HG03139 (cell line): ENCODE measurements around the gene CTNND2.
"Not testable (repeated sequence)": the region's sequence is repeated elsewhere in the genome, so short reads cannot be mapped to it uniquely, and the experiment has no call there.

ENCODE experiments used
- ATAC-seq: cut with Tn5 transposase; IDR thresholded peaks from one replicate; pipeline ENCODE4 v1.9.1; 2021; ENCODE audit not compliant: unreplicated experiment

Gene CTNND2

DNA sequence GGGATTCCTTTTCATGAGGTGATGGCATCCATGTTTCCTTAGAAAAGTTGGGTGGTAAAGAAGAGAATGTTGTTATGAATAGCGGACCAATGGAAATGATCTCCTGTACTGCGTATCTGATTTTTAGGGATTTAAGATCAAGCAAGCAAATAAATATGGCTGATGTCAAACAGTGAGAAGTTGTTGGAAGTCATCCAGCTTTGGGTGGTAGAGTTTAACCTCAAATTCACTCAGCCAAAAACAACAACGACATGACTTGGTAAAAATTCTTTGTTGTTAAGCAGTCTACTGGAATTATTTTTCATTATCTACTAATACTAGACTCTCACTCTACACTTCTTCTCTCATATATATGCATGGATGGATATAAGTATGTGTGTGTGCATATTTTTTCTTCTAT, 426.5 kb downstream of the CTNND2 start:
- no peak for ATAC-seq

DNA sequence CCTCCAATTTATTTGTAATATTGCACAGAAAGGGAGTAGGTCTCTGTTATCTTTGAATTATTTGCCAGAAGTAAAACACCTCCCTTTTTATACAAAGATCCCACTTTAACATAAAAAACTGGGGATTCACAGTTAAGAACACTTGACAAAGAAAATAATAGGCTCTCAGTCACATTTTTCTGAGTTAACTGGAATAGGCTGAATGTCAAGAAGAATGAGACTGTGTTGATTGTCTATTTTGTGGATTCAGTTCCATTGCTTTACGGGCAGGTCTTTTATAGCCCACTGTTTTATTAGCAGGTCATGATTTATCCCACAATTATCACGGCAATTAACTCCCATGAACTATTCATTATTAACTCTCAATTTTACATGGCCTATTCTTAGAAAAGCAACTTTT, 427.4 kb downstream of the CTNND2 start:
- no peak for ATAC-seq

DNA sequence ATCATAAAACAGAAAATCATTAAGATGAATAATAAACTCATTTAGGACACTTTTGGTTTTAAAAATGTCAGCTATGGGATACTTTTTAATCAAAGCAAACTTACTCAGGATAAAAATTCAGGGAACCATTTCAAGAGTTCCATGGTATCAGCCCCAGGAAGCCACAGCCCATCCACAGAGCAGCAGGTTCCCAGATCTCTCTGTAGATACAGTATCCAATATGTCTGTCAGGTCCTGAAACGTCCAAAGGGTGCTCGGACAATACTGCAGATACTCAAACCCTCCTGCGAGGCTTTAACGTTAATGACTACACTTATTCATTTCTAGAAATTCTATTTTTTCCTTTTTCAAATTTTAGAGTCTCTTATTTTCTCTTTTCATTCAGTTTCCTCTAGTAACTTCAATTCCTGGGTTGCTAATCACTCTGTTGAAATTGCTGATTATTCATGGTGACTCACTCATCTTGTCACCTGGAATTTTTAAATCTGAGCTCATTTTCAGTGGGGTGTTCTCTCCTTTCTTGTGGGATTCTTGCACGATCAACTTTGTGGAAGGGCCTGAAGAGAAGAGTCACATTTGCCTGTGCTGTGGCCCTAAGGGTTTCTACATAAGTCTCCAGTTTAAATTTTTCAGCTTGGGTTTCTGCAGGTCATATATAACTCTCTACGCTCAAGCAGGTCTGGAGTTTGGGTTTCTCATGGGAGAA, 435.8 kb downstream of the CTNND2 start:
- no peak for ATAC-seq

DNA sequence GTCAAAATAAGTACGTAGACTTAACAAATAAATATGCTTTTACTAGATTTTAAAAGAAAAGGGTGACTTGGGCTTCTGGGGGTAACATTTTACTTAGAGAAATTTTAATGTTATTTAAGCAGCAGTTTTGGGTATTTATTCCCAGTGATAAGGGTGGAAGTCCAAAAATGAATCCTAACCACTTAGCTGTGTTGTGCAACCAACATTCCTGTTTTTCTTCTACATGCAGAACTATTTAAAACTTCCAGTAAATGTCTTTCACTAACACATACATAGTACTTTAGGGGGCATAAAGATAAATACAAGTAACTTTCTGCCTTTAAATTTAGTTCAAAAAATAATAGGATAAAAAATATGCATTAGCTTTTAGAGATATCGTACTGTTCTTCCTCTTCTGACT, 436.7 kb downstream of the CTNND2 start:
- no peak for ATAC-seq

DNA sequence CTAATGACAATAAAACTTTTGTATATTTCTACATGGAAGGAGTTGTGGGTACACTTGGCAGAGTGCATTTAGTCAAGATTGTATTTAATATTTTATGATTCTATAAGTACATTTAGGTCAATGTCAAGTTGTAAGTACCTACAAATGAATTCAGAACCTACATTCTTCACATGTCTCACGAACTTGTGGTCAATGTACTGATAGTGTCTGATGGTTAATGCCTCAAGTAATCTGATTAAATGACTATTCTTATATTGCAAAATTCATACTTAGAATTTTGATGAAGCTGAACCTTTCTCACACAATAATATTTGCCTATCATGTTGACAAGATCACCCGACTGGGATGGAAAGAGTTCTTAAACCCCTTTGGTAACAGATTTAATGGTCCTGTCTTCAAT, 444.5 kb downstream of the CTNND2 start:
- ATAC-seq: no peak

DNA sequence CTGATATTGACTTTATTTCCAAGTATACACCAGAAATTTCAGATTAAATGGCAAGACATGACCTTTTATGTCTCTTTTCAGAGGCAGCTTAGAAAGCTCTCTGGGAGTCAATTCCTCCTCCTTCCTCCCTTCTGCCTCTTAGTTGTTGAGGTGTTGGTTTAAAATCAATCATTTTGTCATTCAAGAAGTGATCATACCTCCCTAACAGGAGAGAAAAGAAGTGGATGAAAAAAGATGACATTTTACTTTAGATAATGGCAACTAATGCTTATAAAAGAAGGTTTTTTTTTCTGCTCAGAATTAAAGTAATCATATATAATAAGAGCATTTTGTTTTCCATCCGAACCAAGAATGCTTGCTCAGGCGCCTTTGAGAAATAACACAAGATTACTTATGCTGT, 448.7 kb downstream of the CTNND2 start:
- no peak for ATAC-seq

DNA sequence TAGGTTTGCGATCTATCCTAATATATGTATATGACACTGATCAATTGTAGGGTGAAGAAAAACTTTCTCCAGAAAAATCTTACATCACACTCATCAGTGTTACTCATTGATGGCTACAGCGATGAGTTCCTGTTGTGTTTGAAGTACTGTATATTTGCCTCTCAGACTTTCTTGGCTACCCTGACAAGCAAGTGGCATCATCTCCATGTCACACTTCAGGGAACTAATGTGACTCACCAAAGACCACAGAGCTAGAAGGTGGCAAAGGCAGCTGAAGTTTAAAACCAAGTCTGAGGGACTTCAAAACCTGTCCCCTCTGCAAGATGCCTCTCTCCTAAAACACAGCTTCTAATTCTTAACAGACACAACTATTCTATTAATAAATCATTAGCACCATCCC, 451.4 kb downstream of the CTNND2 start:
- no peak for ATAC-seq

DNA sequence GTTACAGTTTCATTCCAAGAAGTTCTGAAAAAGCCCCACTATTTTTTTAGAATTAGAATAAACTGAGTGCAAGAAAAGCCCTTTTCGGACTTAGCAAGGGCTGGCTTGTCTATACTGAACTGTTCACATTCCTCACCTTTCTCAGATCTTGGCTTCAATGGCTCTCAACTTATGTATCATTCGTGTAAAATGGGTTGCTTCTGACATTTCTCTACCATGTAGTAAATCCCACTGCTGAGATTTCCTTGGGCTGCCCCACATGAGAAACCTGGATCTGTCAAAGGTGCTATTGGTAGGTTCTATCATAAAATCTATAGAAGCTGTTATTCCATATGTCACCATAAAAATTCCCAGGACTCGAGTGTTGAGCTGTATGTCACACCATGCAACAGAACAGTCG, 454.3 kb downstream of the CTNND2 start:
- no peak for ATAC-seq

DNA sequence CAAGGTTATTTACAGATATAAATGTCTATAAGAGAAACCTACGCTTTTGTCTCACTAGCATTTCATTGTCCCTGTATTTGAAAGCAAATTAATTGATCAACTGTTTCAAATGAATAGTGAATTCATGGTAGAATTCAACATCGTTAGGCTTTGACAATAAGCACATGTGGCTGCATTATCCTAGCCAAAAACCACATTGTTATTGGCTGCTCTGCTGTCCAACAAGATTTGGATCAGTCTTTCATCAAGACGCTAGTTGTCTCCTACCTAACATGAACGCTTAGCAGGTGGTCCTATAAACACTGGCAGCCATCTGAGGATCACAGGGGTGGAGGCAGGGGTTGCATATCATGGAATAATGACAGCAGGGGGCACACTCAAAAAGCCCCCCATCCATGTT, 455.0 kb downstream of the CTNND2 start:
- no peak for ATAC-seq

DNA sequence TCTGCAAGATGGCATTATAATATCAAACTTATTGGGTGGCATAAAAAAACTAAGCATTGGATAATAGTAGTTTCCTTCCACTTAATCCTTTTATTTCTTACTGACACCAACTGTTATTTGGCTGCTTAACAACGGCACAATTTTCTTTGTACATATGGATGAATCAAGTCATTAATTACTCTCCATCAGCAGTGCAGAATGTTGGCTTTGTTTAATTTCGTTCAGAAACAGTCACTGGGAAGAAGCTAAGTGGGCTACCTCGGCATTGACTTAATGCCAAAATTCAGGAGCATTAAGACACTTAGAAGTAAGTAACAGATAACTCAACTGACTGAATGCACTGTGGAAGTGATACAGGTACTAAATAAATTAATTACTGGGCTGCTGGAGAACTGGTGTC, 460.4 kb downstream of the CTNND2 start:
- no peak for ATAC-seq

DNA sequence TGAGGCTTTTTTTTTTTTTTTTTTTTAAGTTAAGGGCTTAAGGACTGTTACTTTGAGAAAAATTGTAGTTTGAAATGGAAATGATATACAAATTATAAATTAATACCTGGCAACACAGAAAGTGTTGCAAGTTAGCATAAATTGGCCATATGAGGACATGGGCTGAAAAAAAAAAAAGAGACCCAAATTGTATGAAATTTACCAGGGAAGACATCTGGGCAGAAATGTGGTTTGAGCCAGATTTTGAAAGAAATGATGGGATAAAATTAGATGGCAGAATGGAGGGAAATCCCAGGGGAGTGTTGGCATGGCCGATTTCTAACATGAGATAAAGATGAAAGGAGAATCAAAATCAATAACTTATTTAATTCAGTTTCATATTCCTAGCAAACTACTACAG, 472.1 kb downstream of the CTNND2 start:
- no peak for ATAC-seq

DNA sequence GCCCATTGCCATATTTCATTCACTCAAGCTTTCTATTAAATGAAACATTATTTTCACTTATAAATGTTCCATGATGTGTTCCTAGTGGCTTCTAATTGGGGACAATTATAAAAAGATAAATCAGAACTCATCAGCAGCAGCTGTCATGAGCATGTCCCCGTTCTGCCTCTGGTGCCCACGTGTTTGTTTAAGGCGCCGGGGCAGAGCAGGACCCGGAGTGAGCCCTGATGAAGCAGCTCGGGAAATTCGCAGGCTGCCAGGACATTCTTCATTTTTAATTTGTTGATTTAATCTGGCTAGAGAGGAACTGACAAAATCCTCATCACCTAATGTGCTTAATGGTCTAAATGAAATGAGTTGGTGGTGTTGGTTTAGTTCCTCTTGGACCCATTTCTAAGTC, 475.0 kb downstream of the CTNND2 start:
- no peak for ATAC-seq

DNA sequence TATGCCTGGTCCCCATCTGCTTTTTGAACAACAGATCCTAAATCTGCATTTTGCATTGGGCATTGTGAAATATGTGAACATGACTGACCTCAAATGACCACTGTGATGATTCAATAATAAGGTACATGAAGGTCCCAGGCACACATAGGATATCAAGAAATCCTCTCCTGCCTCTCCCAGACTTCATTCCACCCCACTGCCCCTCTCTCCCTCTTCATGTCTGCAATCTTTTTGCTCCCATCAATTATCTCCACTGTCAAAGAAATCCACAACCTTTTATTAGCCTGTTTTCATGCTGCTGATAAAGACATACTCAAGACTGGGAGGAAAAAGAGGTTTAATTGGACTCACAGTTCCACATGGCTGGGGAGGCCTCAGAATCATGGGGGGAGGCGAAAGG, 476.7 kb downstream of the CTNND2 start:
- no peak for ATAC-seq

DNA sequence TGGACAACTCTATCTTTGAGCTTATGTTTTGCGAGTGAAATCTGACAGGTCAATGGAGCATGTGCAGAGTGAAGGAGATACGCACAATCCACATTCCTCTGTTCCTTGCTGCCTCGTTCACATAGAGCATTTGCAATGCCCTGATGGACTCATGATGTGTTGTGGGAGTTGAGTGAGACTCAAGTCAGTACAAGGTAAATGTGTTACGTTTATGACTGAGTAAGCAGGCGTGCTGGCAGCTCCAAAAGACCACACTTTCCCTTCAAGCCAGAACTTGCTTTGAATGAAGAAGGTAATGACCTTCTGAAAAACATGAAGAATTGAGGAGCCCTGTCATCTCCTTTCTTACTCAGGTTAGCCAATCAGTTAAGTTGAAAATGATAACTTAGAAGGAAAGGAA, 477.8 kb downstream of the CTNND2 start:
- no peak for ATAC-seq

DNA sequence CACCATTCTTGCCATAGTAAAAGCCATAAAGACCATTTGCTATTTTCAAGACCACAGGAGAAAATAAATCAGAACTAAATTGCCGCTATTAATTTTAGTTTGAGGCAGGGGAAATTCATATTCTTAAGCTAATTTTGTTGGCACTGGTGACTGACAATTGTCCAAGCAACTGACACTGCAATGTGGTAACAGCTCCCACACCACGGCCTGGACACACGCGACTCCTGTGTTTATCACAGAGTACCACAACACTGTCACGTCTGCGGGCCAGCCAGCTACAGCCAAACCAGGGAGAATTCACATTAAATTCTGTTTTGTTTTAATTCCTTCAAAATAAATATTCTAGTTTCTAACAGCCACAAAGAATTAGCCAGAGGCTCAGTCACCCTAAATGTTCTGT, 481.9 kb downstream of the CTNND2 start:
- no peak for ATAC-seq

DNA sequence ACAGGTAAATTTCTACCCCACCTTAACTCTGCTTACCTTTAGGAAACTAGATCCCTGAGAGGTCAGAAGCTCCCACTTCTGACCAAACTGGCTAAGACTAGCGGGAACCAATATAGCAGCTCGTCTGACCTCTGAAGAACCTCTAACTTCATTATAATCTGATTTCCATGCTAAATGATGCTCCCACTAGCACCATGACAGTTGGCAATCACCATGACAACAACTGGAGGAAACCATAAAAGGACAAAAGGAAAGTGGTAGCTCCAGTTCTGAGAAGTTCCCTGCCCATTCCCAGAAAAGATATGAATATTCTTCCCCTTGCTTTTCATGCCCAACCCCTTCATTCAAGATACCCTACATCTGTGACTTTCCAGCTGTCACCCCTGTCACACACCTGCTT, 483.3 kb downstream of the CTNND2 start:
- ATAC-seq: no peak

DNA sequence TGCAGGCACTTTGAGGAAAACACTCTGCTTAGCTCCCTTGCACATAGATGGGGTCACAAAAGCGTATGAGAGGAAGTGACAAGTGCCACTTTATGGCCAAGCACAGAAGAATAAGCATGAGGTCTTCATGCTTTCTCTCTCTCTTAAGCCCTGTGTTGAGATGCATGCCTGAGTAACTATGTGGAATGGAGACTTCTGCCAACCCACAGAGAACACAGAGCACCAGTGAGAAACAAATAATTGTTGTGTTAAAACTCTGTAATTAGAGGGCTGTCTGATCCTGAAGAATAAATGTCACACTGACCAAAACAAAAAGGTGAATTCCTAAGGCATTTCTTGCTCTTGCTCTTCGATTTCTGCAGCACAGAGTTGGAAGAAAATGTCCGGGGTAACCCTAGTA, 488.5 kb downstream of the CTNND2 start:
- no peak for ATAC-seq

DNA sequence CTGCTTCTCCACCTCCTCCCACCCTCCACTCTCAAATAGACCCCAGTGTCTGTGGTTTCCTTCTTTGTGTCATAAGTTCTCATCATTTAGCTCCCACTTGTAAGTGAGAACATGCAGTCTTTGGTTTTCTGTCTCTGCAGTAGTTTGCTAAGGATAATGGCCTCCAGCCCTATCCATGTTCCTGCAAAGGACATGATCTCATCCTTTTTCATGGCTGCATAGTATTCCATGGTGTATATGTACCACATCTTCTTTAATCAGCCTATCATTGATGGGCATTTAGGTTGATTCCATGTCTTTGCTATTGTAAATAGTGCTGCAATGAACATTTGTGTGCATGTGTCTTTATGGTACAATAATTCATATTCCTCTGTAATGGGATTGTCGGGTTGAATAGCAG, 489.5 kb downstream of the CTNND2 start:
- not testable (repeated sequence) for ATAC-seq

DNA sequence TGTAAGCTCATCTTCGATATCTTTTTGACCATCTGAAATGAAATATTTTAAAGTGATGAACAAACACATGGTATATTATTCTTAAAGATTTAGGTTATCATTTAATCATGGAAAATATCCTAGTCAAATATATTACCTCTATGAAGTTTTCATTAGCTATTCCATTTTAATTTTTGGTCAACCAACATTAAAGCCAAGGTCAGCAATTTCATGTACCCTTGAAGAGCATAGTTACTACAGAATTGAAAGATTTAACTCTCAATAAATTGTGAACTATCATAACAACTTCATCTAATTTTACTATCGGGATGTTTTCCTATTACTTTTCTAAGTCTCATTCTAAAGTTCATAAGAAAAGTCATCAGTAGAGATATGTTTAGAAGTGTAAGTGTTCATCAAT, 492.6 kb downstream of the CTNND2 start:
- no peak for ATAC-seq

DNA sequence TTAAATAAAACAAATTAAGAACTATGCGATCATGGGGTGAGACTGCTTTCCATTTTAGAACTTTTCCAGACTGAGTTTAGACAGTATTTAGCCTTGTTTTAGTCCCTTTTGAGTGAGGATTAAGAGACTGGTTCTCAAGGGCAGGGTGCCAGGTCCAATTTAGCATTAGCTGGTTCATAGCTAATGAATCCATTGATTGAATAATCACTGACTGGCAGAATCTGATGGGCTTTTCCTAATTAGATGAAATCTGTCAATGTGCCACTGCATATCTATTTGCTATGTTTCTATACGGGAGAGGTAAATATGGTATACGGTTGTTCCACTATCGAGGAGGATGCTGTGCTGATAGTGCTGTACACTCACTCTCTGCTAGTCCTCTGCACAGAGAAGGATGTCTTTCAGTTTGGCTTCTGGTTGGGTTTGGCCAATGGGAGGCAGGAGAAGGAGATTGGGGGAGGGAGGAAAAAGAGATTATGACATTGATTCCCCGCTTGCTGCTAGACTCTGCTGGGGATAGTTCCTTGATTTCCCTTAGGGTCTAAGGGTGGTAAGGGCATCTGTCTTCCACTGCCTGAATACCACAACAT, 496.6 kb downstream of the CTNND2 start:
- no peak for ATAC-seq

DNA sequence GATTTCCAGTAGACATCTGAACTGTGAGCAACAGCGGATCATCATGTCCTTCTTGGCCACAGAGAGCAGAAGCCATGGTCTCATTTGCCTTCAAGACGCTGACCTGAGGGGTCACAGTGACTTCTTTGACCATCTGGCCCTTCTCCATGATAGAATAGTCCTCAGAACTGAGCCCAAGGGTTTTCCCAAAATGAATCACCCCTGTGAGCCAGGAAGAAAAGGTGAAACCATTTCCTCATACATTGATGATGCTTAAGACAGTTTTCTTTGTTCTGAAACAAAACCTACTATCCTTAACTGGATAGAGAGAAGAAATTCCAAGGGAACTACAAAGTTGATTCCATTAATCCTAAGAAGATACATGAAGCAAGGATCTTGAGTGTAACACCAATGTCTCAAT, 503.9 kb downstream of the CTNND2 start:
- no peak for ATAC-seq

DNA sequence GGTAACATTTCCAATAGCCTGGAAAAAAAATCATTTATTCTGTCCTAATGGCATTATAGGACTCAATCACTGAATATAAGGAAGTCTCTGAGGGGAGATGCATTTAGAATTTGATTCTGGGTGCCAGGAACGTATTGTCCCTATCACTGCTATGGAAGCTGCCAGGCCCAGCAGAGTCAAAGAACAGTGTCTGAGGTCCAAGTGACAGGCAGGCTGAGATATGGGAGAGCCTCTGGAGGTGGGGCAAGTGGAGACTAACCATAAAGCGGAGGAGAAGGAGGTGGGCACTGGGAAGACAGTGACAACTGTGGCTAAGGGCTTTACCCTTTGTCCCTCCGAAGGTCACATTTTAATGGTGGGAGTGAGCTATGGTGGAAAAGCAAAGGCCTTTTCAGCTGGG, 505.5 kb downstream of the CTNND2 start:
- ATAC-seq: no peak

DNA sequence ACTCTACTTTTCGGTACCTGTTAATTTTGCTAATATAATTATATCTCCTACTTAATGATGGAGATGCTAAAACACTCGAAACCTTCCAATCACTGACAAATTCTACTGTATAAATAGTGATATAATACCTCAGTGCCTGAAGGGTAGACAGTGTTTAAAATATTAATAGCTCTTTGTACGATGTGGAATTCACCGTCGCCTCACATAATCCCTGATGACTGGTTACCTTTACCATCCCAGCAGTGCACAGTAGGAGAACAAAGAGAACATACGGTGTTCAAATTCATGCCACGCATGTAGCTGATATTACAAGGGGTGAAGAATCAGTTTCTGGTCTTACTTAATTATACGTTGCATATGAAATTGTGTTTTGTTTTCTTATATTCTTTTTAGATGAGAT, 506.7 kb downstream of the CTNND2 start:
- no peak for ATAC-seq
